ENCODE data around the gene MGLL.

- TF ChIP-seq YY1 (IDR thresholded peaks at IDR 0.05; ENCODE audit: extremely low read depth, insufficient replicate concordance, low read depth, low read length) (no peak), CTCF (IDR thresholded peaks at IDR 0.05 in 2 of 3, conservative IDR thresholded peaks at IDR 0.05 in 1 of 3; ENCODE audit: borderline replicate concordance in 1 of 3, insufficient read depth in 1 of 3, low read depth in 2 of 3, low read length in 2 of 3) (no peak)
Measured at GRCh38 chr3:127750226-127751031, 71.9 kb downstream of the MGLL start.
